Stimulated activated CD4-positive, alpha-beta T cell treated with anti-CD3 and anti-CD28 coated beads, Interleukin-2, amount 100 ng/mL, for 48 hours (primary cell): ENCODE results near the gene DSCAM.

Source experiments
- DNase-seq, 2 donors: peaks; one replicate each; pipeline ENCODE4 v3.0.0-alpha.2; 2020

Gene DSCAM

GRCh38 chr21:40658311-40658710 lies 188.6 kb downstream of the DSCAM start:
- no peak for DNase-seq

DNA sequence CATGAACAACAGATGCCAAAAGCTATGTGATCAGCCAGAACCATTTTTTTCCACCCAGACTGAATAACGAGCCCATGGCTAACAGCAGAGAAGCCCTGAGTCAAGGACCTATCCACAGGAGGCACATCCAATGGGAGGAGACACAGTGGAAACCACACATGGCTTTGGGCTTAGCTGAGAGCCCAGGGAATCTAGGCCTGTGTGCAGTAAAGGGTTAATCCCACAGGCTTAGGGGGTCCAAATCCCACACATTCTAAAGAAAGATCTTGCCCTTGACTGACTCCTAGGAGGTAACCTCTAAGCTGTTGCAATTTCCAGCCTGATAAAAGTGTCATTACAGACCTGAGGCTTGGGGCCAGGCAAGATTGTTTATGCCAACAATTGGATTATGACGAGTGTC lies 194.5 kb downstream of the DSCAM start:
- no peak for DNase-seq

DNA sequence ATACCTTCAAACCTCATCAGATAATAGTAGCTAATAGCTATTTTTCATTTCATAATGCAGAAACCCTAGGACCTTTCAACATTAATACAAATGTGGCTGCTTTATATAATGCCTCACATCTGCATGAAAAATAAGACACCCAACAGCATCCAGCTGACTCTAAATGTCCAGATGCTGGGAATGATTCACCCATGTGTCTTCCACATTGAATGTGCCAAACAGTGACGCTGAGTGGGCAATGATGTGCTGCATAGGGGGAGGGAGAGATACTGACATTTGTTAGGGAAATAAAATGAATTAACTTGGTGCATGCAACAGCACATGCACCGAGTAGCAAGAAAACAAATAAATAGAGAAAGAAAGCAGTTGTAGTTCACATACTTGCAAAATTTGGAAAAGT lies 199.3 kb downstream of the DSCAM start:
- no peak for DNase-seq

DNA sequence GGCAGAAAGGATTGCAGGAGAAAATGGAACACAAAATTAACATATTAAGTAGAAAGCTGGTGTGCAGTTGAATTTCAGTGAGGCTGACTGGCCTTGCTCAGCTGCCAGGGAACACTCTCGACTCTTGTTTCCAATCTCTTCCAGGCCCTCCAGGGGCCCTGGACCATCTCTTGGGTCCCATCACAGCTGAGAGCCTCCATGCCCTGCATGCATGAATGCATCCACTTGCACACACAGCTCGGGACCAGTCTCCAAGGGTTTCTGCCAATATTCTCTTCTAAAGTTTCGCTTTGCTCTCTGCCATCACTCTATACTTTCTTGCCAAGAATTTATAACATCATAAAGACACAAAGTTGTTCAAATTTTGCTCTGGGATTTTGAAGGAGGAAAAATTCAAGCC lies 200.3 kb downstream of the DSCAM start:
- no peak for DNase-seq

DNA sequence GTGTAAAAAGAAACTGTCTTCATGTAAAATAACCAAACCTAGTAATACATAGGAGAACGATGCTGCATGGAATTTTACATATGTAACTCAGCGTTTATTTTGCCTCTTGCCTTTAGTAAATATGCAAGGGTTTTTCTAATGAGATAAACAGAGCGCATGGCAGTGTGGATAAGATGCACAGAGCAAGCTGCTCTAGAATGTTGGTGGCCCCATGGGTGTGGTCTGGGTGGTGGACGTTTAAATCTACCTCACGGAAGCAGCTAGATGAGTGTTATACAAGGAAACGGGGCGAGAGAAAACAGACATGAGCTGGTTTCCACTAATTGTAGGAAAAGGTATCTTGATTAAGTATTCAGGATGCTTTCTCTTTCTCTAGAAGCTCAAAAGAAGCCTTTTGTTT lies 205.9 kb downstream of the DSCAM start:
- no peak for DNase-seq

GRCh38 chr21:40640266-40640789 lies 206.6 kb downstream of the DSCAM start:
- DNase-seq = no peak

DNA sequence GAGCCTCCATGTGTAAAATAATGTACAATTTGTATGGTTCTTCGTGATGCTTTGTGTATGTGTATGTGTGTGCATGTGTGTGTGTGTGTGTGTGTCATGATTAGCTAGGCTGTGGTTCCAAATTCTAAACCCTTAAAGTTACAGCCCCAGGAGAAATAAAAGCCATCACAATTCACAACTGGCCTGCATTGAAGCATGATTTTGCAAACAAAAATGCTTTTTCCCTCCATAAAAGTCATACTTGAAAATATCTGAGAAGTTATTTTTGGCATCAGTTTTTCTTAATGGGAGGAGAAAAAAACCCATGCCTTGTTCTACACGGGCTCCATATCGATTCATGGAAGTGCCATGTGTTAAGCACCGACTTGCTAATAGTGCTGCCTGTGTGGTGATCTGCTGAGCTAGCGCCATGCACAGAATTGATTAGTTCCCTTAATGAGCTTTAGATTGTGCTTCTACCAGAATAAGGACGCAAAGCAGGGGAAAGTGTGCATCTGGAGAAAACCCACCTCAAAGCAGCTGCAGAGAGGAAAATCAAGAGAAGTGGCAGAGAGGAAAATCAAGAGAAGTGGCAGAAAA lies 207.3 kb downstream of the DSCAM start:
- no peak for DNase-seq

DNA sequence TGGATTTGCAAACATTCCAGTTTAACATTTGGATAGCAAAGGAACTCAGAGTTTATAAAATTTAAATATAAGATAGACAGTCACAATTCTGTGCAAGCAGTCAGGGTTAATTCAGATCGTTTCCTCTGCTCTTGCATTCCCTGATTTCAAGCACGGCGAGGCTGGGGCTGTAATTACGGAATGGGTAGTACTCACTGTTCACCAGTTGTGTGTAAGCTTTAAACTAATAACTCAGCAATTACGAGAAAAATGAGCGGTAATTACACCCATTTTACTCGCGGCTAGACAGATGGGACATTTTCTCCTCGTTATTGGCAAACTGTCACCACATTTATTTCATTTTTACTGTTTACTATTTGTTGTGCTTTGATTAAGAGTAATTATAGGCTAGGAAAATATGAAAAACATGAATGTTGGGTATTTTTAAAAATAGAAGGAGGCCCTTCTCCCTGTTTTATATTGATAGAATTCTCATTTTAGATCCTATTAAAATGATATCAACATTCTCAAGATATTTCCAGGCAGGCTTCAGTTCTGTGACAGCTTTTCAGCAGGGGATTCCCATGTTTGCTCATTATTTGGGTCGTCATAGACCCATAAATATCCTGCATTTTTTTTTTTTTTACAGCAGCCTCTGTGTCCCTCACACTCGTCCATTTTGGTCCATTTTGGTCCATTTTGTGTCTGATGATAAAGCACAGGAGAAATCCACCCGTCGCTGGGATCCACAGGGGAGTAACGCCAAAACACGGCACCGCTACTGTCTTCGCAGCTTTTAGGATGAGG lies 208.3 kb downstream of the DSCAM start:
- DNase-seq = no peak

DNA sequence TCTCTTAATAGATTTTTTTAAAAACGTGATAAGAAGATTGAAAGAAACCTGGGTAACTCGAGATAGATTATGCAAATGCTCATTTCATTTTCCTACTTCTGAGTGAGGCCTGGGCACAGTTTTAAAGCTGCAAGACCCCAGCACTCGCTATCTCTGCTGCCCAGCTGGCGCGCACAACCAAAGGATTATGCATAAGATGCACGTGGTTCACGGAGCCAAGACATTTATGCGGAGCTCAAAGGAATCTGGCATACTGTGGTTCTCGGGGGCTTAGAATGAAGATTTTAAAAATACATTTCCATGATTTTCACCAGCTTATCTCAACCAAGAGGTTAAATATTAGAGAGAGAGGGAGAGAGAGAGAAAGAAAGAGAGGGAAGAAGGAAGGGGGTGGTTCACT lies 210.9 kb downstream of the DSCAM start:
- DNase-seq = no peak

DNA sequence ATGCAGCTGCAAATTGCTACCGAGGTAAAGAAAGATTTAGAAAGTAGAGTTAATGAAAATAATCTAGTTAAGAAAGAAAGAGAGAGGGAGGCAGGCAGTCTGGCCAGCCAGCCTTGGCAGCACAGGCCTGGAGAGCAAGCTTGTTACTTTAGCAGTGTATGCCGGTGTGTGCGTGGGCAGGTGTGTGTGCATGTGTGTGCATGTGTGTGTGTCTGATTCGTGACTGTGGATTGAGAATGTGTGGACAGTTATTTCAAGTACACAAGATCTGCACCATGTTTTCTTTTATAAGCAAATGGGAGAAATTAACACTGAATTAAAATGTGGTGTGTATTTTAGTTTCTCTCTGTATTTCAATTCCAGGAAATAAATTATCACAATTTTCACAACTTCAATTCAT lies 211.6 kb downstream of the DSCAM start:
- DNase-seq = no peak

GRCh38 chr21:40634141-40634540 lies 212.8 kb downstream of the DSCAM start:
- no peak for DNase-seq

- no peak for DNase-seq
Measured at GRCh38 chr21:40633048-40633447, 213.9 kb downstream of the DSCAM start.

DNA sequence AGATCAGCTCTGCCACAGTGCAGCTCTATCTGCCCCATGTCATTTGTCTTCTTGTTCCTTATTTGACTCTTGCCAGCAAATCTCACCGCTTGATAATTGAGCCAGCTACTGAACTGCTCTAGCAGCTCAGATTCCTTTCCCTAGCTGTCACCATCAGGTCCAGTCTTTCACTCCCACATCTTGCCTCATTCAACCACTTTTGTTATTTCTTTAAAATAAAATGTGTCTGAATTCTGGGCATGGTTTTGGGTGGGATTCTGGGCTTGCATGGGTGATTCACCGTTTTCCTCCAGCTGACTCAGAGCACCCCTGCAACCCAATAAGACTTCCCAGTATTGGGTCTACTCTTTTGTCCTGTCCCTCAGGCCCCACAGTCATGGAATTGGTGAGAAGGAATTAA lies 215.7 kb downstream of the DSCAM start:
- no peak for DNase-seq

- DNase-seq = no peak
Measured at GRCh38 chr21:40625991-40626390, 221.0 kb downstream of the DSCAM start.

GRCh38 chr21:40623528-40623927 lies 223.4 kb downstream of the DSCAM start:
- DNase-seq = no peak

DNA sequence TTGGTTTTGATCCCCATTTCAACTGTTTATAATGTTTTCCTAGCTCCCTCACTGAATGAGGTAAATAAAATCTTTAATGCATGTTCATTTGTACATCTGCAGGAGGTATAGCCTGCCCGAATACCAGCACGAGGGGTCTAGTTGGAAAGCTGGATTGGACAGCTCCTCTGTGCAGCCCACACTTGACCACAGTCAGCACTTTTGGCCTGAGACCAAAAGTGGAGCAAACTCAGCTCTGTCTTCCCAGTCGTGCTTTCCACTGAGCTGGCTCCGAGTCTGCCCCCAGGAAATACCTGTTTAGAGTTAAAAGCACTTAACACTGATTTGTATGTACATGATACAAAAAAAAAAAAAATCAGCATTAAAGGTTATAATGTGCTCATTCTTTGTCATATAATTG lies 224.4 kb downstream of the DSCAM start:
- DNase-seq = no peak

DNA sequence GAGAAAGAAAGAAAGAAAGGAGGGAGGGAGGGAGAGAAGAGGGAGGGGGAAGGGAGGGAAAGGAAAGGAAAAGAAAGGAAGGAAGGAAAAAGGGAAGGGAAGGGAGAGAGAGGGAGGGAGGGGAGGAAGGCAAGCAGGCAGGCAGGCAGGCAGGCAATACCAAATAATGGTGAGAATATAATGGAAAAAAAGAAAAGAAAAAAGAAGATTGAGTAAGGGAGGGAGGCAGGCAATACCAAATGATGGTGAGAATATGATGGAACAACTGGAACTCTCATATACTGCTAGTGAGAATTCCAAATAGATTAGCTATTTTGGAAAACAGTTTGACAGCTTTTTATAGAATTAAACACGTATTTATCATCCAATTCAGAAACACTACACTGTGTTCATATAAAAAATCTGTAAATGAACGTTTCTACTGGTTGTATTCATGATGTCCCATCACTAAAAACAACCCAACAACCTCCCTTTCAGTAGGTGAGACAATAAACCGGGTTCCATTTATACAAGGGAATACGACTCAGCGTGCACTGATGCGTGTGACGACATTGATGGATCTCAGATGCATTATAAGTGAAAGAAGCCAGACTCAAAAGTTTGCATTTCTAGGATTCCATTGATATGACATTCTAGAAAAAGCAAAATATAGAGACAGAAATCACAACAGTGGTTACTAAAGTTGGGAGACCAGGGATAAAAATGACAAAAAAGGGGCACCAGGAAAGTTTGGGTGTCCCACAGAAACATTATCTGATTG lies 226.4 kb downstream of the DSCAM start:
- no peak for DNase-seq

DNA sequence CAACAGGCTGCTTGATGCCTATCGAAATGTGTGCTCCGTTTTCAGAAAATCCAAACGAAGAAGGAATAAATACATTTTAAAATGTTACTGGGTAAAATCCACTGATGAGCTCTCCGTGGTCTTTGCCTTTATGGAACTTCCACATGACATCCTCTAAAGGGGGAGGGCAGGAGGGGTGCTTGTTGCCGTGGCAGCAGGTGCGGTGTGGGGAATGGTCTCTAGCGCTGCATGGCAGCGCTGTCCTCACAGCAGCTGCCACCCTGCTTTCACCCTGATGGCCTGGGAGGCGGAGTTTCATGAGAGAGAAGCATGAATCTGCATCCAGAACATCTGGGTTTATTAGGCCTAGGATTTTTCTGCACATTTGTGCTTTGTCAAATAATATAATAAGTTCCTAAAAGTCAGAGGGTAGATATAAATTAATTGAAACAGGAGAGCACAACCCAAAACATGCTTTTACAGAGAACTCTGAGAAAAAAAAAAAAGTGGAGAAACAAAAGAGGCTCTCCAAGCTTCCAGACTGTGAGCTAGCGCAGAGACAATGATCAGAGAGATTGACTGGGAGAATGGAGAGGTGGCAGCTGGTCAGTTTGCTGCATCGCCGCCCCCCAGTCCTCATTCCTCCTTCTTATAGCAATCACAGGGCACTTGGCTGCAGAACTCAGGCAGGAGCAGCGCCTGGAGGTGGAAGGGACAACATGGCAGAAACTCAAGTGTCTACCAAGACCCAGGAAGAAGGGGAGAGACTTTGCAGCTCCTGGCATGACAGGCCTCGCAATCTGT lies 228.6 kb downstream of the DSCAM start:
- no peak for DNase-seq

DNA sequence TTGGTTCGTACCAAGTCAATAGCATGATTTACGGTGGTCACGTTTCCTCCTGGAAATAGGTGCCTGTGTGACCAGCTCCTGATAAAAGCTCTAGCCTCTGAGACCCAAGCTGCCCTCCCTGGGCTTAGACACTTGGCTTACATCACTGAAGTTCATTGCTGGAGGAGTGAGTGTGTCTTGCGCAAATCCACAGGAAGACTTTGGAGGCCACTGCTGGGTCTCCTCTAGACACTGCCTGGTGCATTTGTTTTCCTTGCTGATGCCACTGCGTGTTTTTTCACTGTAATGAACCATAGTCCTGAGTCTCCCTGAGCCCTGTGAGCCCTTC lies 230.6 kb downstream of the DSCAM start:
- no peak for DNase-seq

- no peak for DNase-seq
Measured at GRCh38 chr21:40615505-40616376, 231.2 kb downstream of the DSCAM start.

GRCh38 chr21:40613546-40614030 lies 233.4 kb downstream of the DSCAM start:
- no peak for DNase-seq

DNA sequence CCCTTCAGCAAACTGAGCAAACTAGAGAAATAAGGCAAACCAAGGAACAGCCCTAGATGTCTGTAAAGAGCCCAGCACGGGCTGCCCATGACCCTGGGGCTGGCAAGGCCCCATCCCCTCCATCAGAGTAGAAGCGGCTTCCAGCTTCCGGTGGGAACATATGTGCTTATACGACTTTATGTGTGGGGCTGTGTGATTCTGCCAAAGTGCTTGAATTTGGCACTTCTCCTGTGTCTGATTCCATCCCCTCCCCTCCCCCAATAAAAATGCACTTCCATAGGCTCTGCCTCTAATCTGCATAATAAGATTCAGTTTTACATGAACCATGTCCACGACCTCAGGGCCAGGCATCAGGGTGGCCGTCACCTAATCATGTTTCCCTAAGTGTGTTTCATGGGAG lies 236.6 kb downstream of the DSCAM start:
- DNase-seq = no peak
